HG03045 (cell line): Measurements from ENCODE around the gene MAN1C1.
"Not testable (repeated sequence)": the region's sequence is repeated elsewhere in the genome, so short reads cannot be mapped to it uniquely, and the experiment has no call there.

Source experiments
- ATAC-seq: cut with Tn5 transposase; IDR thresholded peaks from one replicate; pipeline ENCODE4 v1.9.1; 2021; ENCODE audit warnings: mild to moderate bottlenecking, moderate library complexity; ENCODE audit not compliant: unreplicated experiment

The MAN1C1 gene

GRCh38 chr1:25631750-25632485 lies 15.3 kb downstream of the MAN1C1 start:
- ATAC-seq = no peak

GRCh38 chr1:25634066-25634465 lies 17.5 kb downstream of the MAN1C1 start:
- no peak for ATAC-seq

- no peak for ATAC-seq
Measured at GRCh38 chr1:25634896-25635295, 18.3 kb downstream of the MAN1C1 start.

GRCh38 chr1:25636141-25636540 lies 19.6 kb downstream of the MAN1C1 start:
- ATAC-seq = not testable (repeated sequence)

DNA sequence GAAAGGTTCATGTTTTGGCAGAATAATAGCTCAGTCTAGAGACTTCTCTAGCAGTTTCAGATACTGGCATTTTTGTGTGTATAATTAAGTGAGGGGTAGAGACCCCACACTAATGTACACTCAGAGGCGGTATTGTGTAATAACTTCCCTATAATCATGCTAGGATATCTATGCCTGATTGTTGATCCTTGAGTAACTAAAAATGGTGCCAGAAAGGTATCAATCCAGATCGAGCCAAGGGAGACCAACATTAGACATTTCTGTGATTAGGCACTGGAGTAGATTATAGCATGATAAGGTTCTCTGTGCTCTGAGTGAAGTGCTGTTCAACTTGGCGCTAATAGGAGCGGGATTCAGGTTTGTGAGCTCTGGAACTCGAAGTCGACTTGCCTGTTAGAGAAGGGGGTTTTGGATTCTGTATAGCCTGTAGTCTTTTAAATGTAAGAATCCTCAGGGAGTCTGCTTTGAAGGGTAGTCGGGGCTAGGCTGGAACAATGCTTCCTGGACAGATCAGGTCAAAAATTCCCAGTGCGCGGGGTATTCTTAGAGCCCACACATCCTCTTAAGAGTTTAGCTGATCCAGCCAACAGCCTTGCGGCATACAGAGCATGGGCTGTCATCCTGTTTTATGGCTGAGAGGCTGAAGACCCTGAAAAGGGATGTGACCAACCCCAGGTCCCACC lies 24.2 kb downstream of the MAN1C1 start:
- ATAC-seq = no peak

DNA sequence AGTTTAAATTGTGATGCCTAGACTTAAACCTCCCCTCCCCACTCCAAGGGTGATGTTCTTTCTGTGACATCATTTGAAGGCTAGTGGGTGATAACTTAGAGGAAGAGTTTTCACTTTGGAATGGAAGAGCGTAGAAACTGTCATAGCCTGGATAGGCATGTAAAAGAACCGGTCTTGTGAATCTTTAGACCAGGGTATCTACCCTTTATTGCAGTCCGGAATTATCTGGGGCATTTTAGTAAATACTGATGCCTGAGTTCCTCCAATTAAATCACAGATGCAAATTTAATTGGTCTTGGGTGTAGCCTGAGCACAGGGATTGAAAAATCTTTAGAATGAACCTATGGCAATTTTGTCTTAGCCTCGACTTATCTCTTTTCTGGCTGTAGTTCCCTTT lies 24.7 kb downstream of the MAN1C1 start:
- no peak for ATAC-seq

DNA sequence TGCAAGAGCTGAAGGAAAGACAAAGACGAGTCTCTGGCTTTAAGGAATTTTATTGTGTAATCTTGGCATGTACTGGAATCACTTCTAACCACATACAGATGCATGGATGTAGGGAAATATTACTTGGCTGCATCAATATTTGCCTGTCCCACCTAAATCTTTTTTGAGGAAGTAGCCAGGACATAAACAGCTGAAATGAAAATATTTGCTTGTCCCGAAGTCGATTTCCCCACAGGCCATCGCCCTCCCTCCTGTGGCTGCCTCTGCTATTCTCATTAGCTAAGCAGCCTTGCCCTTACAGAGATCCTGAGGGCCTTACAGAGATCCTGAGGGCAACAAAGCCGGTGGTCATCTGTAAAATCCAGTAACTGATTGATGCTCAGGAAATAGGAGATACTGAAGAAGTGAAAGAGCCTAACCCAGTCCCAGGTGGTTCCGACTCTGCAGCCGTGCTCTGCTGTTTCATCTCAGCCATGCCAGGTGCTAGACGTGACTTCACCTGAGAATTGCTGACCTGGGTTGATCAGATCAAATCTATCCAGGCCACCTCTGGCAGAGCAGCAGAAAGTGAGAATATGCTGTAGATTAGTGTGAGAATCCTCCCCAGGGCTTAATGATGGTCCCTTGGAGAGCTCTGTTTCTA lies 25.5 kb downstream of the MAN1C1 start:
- no peak for ATAC-seq

GRCh38 chr1:25642574-25643108 lies 26.1 kb downstream of the MAN1C1 start:
- ATAC-seq = no peak

GRCh38 chr1:25643929-25644328 lies 27.3 kb downstream of the MAN1C1 start:
- ATAC-seq = no peak

GRCh38 chr1:25644962-25645361 lies 28.4 kb downstream of the MAN1C1 start:
- no peak for ATAC-seq

GRCh38 chr1:25645637-25646400 lies 29.2 kb downstream of the MAN1C1 start:
- no peak for ATAC-seq

DNA sequence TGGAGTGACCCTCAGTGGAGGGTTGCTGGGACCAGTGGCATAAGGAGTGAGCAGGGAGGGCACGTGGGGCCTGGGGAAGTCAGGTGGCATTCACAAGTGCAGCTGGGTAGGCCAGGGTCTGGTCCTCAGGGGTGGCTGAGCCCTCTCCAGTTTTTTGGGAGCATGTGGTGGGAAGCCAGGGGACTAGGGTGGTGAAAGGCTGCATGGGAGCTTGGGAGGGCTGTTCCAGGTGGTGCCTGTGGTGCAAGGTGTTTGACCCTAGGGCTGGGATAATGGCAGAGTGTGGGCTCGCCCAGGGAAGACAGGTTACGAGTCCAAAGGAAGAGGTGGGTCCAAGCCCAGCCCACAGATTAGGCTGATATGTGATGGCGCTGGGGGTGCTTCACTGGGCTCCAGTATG lies 30.5 kb downstream of the MAN1C1 start:
- ATAC-seq = no peak

DNA sequence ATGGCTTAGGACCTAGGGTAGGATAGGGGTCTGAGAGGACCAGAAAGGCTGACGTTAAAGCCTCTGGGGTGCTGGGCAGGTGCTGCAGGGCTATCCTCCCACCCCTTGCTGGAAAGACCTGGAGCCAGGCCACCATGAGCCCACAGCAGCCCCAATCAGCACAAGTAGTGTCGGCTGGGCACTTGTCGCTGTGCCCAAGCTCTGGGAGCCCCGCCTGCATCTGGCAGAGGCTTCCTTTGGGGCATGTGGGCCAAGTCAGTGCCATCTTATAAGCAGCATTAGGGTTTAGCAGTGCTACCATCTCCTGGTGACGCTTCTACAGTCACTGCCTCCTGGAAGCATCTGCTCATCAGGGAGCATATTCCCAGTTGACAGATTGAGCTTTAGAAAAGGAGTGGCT lies 31.3 kb downstream of the MAN1C1 start:
- ATAC-seq = no peak

DNA sequence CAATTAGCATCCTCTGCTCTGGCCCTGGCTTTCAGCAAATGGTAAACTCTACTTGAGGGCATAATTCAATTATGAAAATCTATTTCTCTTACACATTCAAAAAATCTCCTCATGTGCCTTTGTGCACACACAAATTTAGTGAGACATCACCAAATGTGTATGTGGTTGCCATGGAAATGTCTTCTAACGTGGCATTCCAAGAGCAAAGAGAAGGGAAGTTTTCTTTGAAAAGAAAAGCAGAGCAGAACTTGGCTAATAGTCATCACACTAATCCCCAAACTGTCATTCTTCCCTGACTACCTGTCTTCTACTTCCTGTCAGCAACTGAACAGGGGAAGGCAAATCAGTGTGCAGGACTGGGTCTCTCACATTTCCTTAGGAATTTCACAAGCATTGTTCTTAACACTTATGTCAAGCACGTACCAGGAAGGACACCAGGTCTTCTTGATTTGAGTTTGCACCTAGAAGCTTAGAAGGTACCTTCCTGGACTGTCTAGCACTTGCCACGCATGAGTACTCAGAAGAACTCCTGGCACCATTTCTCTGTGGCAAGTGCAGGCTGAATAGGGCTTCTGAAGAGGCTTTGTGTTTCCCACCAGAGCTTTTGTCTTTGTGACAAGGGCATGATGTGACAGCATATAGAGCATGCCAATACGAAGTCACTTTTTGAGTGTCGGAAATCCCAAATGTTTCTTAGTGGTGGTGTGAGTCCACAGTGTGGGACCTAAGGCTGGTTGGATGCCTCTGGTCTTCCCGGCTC lies 32.3 kb downstream of the MAN1C1 start:
- ATAC-seq = no peak

GRCh38 chr1:25649505-25650288 lies 33.1 kb downstream of the MAN1C1 start:
- no peak for ATAC-seq

DNA sequence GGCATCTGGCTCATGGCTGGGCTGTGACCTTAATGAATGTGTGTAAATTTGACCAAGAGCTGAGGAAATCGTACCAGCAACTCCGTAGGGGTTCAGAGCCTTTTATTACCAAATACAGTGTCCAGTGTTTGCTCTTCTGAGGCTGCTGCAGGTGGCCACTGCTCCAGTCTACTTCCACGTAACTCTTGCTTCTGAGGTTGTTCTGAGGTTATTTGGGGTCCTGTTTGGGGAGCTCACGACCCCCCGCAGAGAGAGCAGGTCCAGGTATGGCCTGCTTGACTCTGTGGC lies 33.6 kb downstream of the MAN1C1 start:
- no peak for ATAC-seq

GRCh38 chr1:25651036-25651640 lies 34.5 kb downstream of the MAN1C1 start:
- no peak for ATAC-seq

DNA sequence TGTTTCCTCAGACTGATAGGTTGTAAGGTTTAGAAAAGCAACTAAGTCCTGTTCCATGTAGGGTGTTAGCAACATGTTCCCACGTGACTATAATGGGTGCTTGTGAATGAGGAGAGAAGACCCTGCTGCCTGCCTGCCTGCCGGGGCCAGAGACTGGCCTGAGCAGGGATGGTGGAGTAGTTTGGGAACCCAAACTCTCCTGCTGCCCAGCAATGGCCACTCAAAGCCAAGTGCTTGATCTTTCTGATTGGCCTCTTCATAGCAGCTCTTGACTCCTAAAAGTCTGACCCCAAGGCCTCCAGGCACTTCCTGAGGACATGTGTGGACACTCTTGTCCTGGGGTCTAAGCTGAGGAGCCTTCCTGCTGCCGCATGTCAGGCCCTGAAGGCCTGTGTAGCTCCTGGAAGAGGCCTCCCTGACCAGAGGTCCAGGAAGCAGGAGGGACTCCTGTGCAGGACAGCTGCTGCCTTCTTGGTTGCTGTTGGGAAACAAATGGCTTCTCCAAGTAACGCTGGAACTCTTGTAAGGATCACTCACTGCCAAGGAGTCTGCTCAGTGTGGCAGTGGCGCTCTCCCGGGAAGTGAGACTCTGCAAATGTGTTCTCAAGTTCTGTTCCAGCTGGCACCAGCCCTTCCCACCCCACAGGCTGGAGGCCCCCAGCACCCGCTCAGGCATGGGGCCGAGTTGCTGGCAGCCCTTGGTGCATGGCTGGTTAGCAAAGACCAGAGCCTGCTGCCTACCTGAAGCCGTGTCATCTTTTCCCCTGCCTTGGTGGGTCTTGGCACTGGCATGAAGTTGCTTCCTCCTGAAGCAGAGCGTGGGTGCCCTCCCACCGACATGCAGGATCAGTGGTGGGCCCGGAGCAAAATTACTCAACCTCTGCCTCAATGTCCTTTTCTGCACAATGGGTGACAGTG lies 35.5 kb downstream of the MAN1C1 start:
- no peak for ATAC-seq
